Measurements from ENCODE around the gene ZSCAN23.

ZSCAN23 gene

GRCh38 chr6:28468056-28468455 is 24.8 kb upstream of the ZSCAN23 start:
- Histone ChIP-seq H3K27me3 (ENCODE audit: insufficient read depth, low read length) (no peaks in the 10 kb centered on the region), H3K23ac (ENCODE audit: low read length) (no peak overlapping the region), H3K27ac (ENCODE audit: low read depth, low read length) (no peak overlapping the region), H2AK5ac (ENCODE audit: low read length) (no peak overlapping the region), H2BK120ac (ENCODE audit: insufficient read depth, low read length, poor library complexity) (no peak overlapping the region), H2BK5ac (ENCODE audit: low read depth, low read length, poor library complexity) (no peak overlapping the region), H2BK12ac (ENCODE audit: low read length) (no peak overlapping the region), H2AFZ (ENCODE audit: insufficient read depth, low read length, poor library complexity) (no peak overlapping the region), H3K18ac (ENCODE audit: low read length) (no peak overlapping the region), H4K12ac (ENCODE audit: low read depth, low read length) (no peak overlapping the region), H3K9me3 (ENCODE audit: insufficient read depth, low read depth, low read length) (no peaks in the 10 kb centered on the region), H3K4me3 (ENCODE audit: low read depth, low read length) (no peak overlapping the region), H3K4me2 (ENCODE audit: low read length) (no peak overlapping the region), H3K79me2 (ENCODE audit: control insufficient read depth, insufficient read depth, low read length, poor library complexity) (no peaks in the 10 kb centered on the region), H4K8ac (ENCODE audit: low read depth, low read length) (no peak overlapping the region), H4K91ac (ENCODE audit: low read depth, low read length) (no peak overlapping the region), H3K4ac (ENCODE audit: low read depth, low read length) (no peak overlapping the region), H3K9ac (ENCODE audit: low read length) (no peak overlapping the region), H3K14ac (ENCODE audit: low read length) (no peak overlapping the region), H3K36me3 (ENCODE audit: control insufficient read depth in 1 of 2, insufficient read depth in 2 of 2, low read length in 2 of 2) (no peaks in the 10 kb centered on the region), H3K4me1 (ENCODE audit: control insufficient read depth in 1 of 2, insufficient read depth in 2 of 2, low read length in 2 of 2) (peaks cover 0 to 3% of the 10 kb centered on the region in 2 experiments), H3K79me1 (ENCODE audit: low read length) (no peaks in the 10 kb centered on the region)
- WGBS (ENCODE audit: extremely low coverage, insufficient coverage, insufficient read length), result no CpG with 5 or more reads among the region's 7 CpGs
- DNase-seq, result no peak

- no peaks in the 10 kb centered on the region for H3K79me1 ChIP-seq (ENCODE audit: low read length)
- H4K8ac ChIP-seq (ENCODE audit: low read depth, low read length), result no peak overlapping the region
- H3K79me2 ChIP-seq (ENCODE audit: control insufficient read depth, insufficient read depth, low read length, poor library complexity), result no peaks in the 10 kb centered on the region
- H3K4me1 ChIP-seq (ENCODE audit: control insufficient read depth in 1 of 2, insufficient read depth in 2 of 2, low read length in 2 of 2), result no peaks in the 10 kb centered on the region
- no peak overlapping the region for H2BK12ac ChIP-seq (ENCODE audit: low read length)
- no peak overlapping the region for H2BK120ac ChIP-seq (ENCODE audit: insufficient read depth, low read length, poor library complexity)
- H3K14ac ChIP-seq (ENCODE audit: low read length), result no peak overlapping the region
- no CpG with 5 or more reads among the region's 2 CpGs for WGBS (ENCODE audit: extremely low coverage, insufficient coverage, insufficient read length)
- no peak overlapping the region for H4K91ac ChIP-seq (ENCODE audit: low read depth, low read length)
- no peak overlapping the region for H3K4ac ChIP-seq (ENCODE audit: low read depth, low read length)
- H2AFZ ChIP-seq (ENCODE audit: insufficient read depth, low read length, poor library complexity), result no peak overlapping the region
- peaks cover 5% of the 10 kb centered on the region for H3K27me3 ChIP-seq (ENCODE audit: insufficient read depth, low read length)
- no peak overlapping the region for H3K27ac ChIP-seq (ENCODE audit: low read depth, low read length)
- no peak overlapping the region for H3K4me3 ChIP-seq (ENCODE audit: low read depth, low read length)
- no peak overlapping the region for H3K23ac ChIP-seq (ENCODE audit: low read length)
- H3K9ac ChIP-seq (ENCODE audit: low read length), result no peak overlapping the region
- H2AK5ac ChIP-seq (ENCODE audit: low read length), result no peak overlapping the region
- H3K18ac ChIP-seq (ENCODE audit: low read length), result no peak overlapping the region
- H3K36me3 ChIP-seq (ENCODE audit: control insufficient read depth in 1 of 2, insufficient read depth in 2 of 2, low read length in 2 of 2), result no peaks in the 10 kb centered on the region
- no peaks in the 10 kb centered on the region for H3K9me3 ChIP-seq (ENCODE audit: insufficient read depth, low read depth, low read length)
- DNase-seq, result no peak
- no peak overlapping the region for H4K12ac ChIP-seq (ENCODE audit: low read depth, low read length)
- H3K4me2 ChIP-seq (ENCODE audit: low read length), result no peak overlapping the region
- no peak overlapping the region for H2BK5ac ChIP-seq (ENCODE audit: low read depth, low read length, poor library complexity)
Observed at GRCh38 chr6:28462401-28462800, 19.1 kb upstream of the ZSCAN23 start.

- Histone ChIP-seq H2BK12ac (ENCODE audit: low read length) (no peak overlapping the region), H3K27ac (ENCODE audit: low read depth, low read length) (no peak overlapping the region), H3K79me2 (ENCODE audit: control insufficient read depth, insufficient read depth, low read length, poor library complexity) (no peaks in the 10 kb centered on the region), H3K4me2 (ENCODE audit: low read length) (no peak overlapping the region), H3K79me1 (ENCODE audit: low read length) (no peaks in the 10 kb centered on the region), H2BK5ac (ENCODE audit: low read depth, low read length, poor library complexity) (no peak overlapping the region), H3K9me3 (ENCODE audit: insufficient read depth, low read depth, low read length) (no peaks in the 10 kb centered on the region), H2BK120ac (ENCODE audit: insufficient read depth, low read length, poor library complexity) (no peak overlapping the region), H3K4me1 (ENCODE audit: control insufficient read depth in 1 of 2, insufficient read depth in 2 of 2, low read length in 2 of 2) (no peaks in the 10 kb centered on the region), H3K27me3 (ENCODE audit: insufficient read depth, low read length) (peaks cover 5% of the 10 kb centered on the region), H4K91ac (ENCODE audit: low read depth, low read length) (no peak overlapping the region), H2AK5ac (ENCODE audit: low read length) (no peak overlapping the region), H3K9ac (ENCODE audit: low read length) (no peak overlapping the region), H4K12ac (ENCODE audit: low read depth, low read length) (no peak overlapping the region), H3K18ac (ENCODE audit: low read length) (no peak overlapping the region), H4K8ac (ENCODE audit: low read depth, low read length) (no peak overlapping the region), H3K4me3 (ENCODE audit: low read depth, low read length) (no peak overlapping the region), H3K4ac (ENCODE audit: low read depth, low read length) (no peak overlapping the region), H3K23ac (ENCODE audit: low read length) (no peak overlapping the region), H2AFZ (ENCODE audit: insufficient read depth, low read length, poor library complexity) (no peak overlapping the region), H3K36me3 (ENCODE audit: control insufficient read depth in 1 of 2, insufficient read depth in 2 of 2, low read length in 2 of 2) (no peaks in the 10 kb centered on the region), H3K14ac (ENCODE audit: low read length) (no peak overlapping the region)
- peak in 1 of 2 donors; percentile 21 for DNase-seq
- WGBS (ENCODE audit: extremely low coverage, insufficient coverage, insufficient read length), result no CpG with 5 or more reads among the region's 1 CpG
Observed at GRCh38 chr6:28458568-28458967, 15.3 kb upstream of the ZSCAN23 start.

GRCh38 chr6:28449056-28449455 is 5.8 kb upstream of the ZSCAN23 start:
- H3K14ac ChIP-seq (ENCODE audit: low read length), result no peak overlapping the region
- H3K4me1 ChIP-seq (ENCODE audit: control insufficient read depth in 1 of 2, insufficient read depth in 2 of 2, low read length in 2 of 2), result no peaks in the 10 kb centered on the region
- no peak overlapping the region for H2BK120ac ChIP-seq (ENCODE audit: insufficient read depth, low read length, poor library complexity)
- H3K23ac ChIP-seq (ENCODE audit: low read length), result no peak overlapping the region
- no peak overlapping the region for H2BK12ac ChIP-seq (ENCODE audit: low read length)
- H2AK5ac ChIP-seq (ENCODE audit: low read length), result no peak overlapping the region
- H4K12ac ChIP-seq (ENCODE audit: low read depth, low read length), result no peak overlapping the region
- H2AFZ ChIP-seq (ENCODE audit: insufficient read depth, low read length, poor library complexity), result no peak overlapping the region
- no peak overlapping the region for H3K4me2 ChIP-seq (ENCODE audit: low read length)
- DNase-seq, result no peak
- H3K18ac ChIP-seq (ENCODE audit: low read length), result no peak overlapping the region
- H3K4ac ChIP-seq (ENCODE audit: low read depth, low read length), result no peak overlapping the region
- peaks cover 4% of the 10 kb centered on the region for H3K79me2 ChIP-seq (ENCODE audit: control insufficient read depth, insufficient read depth, low read length, poor library complexity)
- H3K9me3 ChIP-seq (ENCODE audit: insufficient read depth, low read depth, low read length), result peaks cover 5% of the 10 kb centered on the region
- no peak overlapping the region for H4K91ac ChIP-seq (ENCODE audit: low read depth, low read length)
- no peak overlapping the region for H3K4me3 ChIP-seq (ENCODE audit: low read depth, low read length)
- H3K27me3 ChIP-seq (ENCODE audit: insufficient read depth, low read length), result no peaks in the 10 kb centered on the region
- no peak overlapping the region for H3K9ac ChIP-seq (ENCODE audit: low read length)
- H4K8ac ChIP-seq (ENCODE audit: low read depth, low read length), result no peak overlapping the region
- no CpG with 5 or more reads among the region's 1 CpG for WGBS (ENCODE audit: extremely low coverage, insufficient coverage, insufficient read length)
- H3K79me1 ChIP-seq (ENCODE audit: low read length), result peaks cover 2% of the 10 kb centered on the region
- no peak overlapping the region for H2BK5ac ChIP-seq (ENCODE audit: low read depth, low read length, poor library complexity)
- H3K27ac ChIP-seq (ENCODE audit: low read depth, low read length), result no peak overlapping the region
- no peaks in the 10 kb centered on the region for H3K36me3 ChIP-seq (ENCODE audit: control insufficient read depth in 1 of 2, insufficient read depth in 2 of 2, low read length in 2 of 2)
